Activated CD4-positive, alpha-beta T cell treated with anti-CD3 and anti-CD28 coated beads for 4 hours (primary cell): ENCODE data around the gene CTBP1.
"Not testable (repeated sequence)": the region's sequence is repeated elsewhere in the genome, so short reads cannot be mapped to it uniquely, and the experiment has no call there.

Experiments
- DNase-seq, 2 donors: peaks; one replicate each; pipeline ENCODE4 v3.0.0-alpha.2; 2020

Gene CTBP1

GRCh38 chr4:1249148-1249730 is 309 bp upstream of the CTBP1 start:
- peak; percentile 79 to 87 for DNase-seq

DNA sequence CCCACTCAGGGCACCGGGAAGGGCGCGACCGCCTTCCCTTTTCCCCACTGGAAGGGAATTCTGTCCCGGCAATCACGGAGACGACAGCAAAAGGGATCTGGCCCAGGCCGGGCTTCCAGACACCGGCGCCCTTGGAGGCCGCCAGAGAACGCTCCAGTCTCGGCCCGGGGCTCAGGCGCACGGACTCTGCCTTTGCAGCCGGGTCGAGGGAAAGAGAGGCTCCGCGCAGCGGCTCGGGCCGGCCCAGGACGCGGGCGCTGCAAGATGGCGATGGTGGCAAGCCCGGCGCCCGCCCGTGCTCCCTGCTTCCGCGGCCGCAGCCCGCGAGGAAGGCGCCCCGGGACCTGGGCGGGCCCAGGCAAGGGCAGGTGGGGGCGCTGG is 1.1 kb downstream of the CTBP1 start:
- DNase-seq: no peak

- DNase-seq: no peak
These were observed 1.7 kb downstream of the CTBP1 start for GRCh38 chr4:1246901-1247863.

DNA sequence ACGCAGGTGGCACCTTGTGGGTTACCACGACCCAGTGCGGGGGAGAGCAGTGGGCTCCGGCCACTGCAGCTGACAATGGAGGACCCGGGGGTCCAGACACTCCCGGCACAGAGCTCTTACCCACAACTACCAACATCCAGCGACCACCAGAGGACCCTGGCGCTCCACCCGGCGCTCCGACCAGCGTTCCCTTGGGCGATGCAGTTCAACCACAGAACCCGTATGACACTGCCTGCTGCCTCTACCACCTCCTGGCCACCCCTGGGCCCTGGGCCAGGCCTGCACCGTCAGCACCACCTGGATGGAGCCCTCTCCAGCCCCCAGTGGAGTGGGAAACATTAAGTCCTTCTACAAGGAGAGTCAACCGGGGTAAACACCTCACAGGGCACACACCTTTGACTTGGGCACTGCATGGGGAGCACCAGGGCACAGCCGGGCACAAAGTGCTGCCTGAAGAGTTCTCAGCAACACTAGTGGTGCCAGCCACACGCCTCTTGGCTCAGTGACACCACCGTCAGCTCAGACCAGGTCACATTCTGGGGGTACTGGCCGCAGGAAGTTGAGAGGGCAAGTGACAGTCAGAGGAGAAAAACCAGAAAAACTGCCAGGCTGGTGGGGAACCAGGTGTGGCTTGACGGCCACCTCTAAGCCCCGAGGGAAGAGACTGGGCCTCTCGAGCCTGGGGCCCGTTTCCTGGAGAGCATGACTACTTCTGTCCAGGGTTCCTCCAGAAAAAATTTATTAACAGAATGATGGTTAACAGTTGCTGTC is 2.6 kb downstream of the CTBP1 start:
- DNase-seq: no peak

DNA sequence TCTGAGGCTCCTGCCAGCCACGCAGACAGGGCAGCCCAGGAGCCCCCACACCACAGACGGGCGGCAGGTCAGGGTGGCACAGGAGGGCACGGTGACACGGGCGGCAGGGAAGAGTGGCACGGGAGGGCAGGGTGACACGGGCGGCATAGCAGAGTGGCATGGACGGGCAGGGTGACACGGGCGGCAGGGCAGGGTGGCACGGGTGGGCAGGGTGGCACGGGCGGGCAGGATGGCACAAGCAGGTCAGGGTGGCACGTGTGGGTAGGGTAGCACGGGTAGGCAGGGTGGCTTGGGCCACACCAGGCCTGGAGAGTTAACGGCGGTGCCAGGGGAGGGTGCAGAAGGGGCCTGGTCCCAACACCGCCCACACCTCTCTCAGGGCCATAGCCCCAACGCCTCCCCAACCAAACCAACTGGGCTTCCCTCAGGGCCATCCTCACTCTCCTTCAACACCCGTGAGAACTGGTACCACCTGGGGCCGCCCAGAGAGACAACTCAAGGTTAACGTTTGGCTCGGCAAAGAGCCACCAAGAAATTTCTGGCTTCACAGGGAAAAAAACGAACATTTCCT is 3.4 kb downstream of the CTBP1 start:
- DNase-seq: no peak

DNA sequence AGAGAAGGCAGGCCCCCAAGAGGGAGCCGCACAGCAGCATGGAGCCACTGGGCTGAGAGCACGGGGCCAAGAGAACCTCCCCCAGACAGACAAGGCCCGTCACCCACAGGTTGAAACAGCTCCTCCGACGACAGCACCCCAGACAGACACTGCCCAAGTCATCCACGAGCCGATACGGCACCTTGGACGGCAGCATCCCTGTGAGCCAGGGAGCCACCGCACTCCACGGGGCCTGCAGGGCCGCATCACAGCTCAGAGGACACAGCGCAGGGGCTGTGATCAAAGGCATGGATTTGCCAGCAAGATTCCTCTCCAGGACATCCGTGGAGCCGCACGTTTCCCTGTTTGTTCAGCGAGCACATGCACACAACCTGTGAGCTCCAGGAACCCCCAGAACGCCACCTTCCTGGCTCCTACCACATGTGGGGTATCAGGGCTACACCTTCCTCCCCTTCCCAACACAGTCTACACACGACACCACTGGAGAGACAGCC is 3.9 kb downstream of the CTBP1 start:
- no peak for DNase-seq

DNA sequence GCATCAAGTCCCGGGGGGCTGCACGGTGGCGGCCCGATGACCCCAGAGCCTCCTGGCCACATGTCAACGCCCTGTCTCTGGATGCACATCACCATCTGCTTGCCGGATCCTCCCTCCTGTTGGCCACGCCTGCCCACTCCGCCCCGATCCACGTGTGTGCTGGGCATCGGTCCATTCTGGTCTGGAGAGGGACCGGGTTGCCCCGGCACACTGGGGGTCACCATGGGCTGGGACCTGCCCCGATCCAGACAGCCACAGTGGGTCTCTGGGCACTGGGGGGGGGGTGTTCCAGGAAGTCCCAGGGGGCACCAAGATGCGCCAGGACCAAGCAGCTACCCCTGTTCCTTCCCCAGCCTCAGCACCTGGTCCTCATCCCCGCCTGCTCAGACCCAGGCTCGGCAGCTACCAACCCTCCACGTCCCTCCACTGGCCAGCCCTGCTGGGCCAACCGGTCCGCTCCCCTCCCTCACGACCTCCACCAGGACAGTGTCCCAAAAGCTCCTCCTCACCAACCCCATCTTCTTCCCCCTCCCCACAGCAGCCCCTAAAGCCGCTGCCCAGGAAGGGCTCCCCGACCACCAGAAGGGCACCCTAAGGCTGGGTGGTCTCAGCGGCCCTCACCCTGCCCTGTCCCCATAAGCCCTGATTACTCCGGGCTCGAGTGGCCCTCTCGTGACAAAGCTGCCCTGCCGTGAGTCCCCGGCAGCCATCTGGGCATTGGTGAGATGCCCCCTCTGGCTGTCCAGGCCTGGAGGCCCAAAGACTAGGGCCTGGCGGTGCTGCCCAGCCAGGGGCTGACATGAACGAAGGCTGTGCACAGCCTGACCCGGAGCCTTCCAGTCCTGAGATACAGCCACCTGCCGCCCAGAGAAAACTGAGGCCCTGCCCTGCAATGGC is 4.6 kb downstream of the CTBP1 start:
- no peak for DNase-seq

DNA sequence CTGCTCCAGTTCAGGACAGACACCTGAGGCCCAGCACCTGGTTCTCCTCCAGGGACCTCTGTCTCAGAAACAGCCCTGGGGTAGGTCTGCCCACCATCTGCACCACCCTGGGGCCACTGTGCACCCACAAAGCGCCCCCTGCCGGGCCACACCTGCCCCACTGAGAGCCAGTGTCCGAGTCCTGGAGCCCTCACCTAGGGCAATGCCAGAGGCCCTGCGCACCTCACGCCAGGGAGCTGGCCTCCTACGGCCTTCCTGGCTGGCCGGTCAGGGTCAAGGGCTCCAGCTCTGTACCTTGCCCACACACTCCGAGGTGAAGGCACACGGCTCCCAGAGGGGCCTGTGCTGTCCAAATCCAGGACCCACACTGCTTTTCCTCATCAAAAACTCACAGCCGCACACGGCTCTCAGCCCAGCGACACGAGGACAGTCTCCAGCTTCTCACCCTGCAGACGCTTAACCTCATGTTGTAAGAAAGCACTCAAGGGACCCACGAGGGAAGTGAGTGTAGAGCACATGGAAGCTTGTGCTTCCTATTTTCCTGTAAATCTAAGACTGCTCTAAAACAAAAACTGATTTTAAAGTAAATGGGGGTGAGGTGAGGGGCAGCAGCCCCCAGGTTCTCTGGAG is 5.4 kb downstream of the CTBP1 start:
- no peak for DNase-seq

GRCh38 chr4:1242506-1243450 is 6.2 kb downstream of the CTBP1 start:
- no peak for DNase-seq

DNA sequence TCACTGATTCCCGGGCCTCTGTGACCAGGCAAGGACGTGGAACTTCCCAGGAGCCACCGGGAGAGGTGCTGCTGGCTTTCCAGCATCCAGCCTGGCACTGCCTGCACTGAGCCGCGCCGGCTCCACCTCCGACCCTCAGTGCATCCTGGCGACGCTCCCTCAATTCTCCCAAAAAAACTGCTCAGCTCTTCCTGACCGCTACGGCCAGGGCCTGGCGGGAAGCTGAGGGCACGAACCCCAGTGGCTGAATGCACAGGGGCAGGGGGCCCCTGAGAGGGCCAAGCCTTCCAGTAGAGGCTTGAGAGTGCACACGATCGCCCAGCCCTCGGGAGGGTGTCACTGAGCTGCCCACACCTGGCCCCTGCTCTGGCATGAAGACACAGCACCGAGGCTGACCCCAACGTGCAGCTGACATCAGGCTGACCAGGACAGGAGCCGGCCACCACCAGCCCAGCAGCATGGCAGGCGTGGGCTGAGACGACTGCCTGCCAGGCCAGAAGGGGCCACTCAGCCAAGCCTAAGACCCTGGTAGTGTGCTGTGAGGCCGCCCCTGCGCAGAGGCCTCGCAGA is 6.9 kb downstream of the CTBP1 start:
- no peak for DNase-seq

GRCh38 chr4:1241466-1241935 is 7.4 kb downstream of the CTBP1 start:
- no peak for DNase-seq

- no peak for DNase-seq
These were observed 8.0 kb downstream of the CTBP1 start for GRCh38 chr4:1240721-1241465.

GRCh38 chr4:1239950-1240307 is 9.0 kb downstream of the CTBP1 start:
- DNase-seq: no peak

GRCh38 chr4:1239141-1239949 is 9.6 kb downstream of the CTBP1 start:
- DNase-seq: no peak

- DNase-seq: no peak
These were observed 10.3 kb downstream of the CTBP1 start for GRCh38 chr4:1238676-1239000.

GRCh38 chr4:1237981-1238675 is 10.8 kb downstream of the CTBP1 start:
- no peak for DNase-seq

GRCh38 chr4:1237261-1237660 is 11.7 kb downstream of the CTBP1 start:
- DNase-seq: not testable (repeated sequence)

DNA sequence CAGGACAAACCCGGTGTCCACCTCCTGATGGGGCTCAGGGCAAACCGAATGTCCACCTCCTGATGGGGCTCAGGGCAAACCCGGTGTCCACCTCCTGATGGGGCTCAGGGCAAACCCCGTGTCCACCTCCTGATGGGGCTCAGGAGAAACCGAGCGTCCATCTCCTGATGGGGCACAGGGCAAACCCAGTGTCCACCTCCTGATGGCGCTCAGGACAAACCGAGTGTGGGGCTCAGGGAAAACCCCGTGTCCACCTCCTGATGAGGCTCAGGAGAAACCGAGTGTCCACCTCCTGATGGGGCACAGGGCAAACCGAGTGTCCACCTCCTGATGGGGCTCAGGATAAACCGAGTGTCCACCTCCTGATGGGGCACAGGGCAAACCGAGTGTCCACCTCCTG is 12.1 kb downstream of the CTBP1 start:
- not testable (repeated sequence) for DNase-seq
